Ishikawa (cell line): Measurements from ENCODE around the gene TSPAN9.

Experiments
- CEBPB ChIP-seq: IDR thresholded peaks from 2 replicates; pipeline ENCODE4 v1.6.1; 2012
- CREB1 ChIP-seq: IDR thresholded peaks from 2 replicates; pipeline ENCODE4 v1.6.1; 2012; ENCODE audit warnings: low read depth
- EGR1 ChIP-seq: IDR thresholded peaks from 2 replicates; pipeline ENCODE4 v1.6.1; 2012
- EP300 ChIP-seq: IDR thresholded peaks from 2 replicates; pipeline ENCODE4 v1.6.1; 2012; ENCODE audit warnings: borderline replicate concordance
- FOXM1 ChIP-seq: IDR thresholded peaks from 2 replicates; pipeline ENCODE4 v1.6.1; 2012; ENCODE audit warnings: low read depth, borderline replicate concordance
- NFIC ChIP-seq: IDR thresholded peaks from 2 replicates; pipeline ENCODE4 v1.6.1; 2012
- RAD21 ChIP-seq: IDR thresholded peaks from 2 replicates; pipeline ENCODE4 v1.6.1; 2012; ENCODE audit warnings: low read depth
- TAF1 ChIP-seq: IDR thresholded peaks from 2 replicates; pipeline ENCODE4 v1.6.1; 2012; ENCODE audit warnings: low read depth, mild to moderate bottlenecking
- TCF12 ChIP-seq: IDR thresholded peaks from 2 replicates; pipeline ENCODE4 v1.6.1; 2012; ENCODE audit warnings: low read depth
- TEAD4 ChIP-seq: IDR thresholded peaks from 2 replicates; pipeline ENCODE4 v1.6.1; 2012
- YY1 ChIP-seq: IDR thresholded peaks from 2 replicates; pipeline ENCODE4 v1.6.1; 2012; ENCODE audit warnings: low read depth
- ZBTB7A ChIP-seq: IDR thresholded peaks from 2 replicates; pipeline ENCODE4 v1.6.1; 2012; ENCODE audit warnings: low read depth
- TF ChIP-seq, protein P1 (sequence below): IDR thresholded peaks from 2 replicates; pipeline ENCODE4 v1.6.1; 2012; ENCODE audit warnings: low read depth, mild to moderate bottlenecking
- TF ChIP-seq, protein P2 (sequence below): IDR thresholded peaks from 2 replicates; pipeline ENCODE4 v1.6.1; 2012
- TF ChIP-seq, protein P3 (sequence below): IDR thresholded peaks from 2 replicates; pipeline ENCODE4 v1.6.1; 2012

Gene TSPAN9

DNA sequence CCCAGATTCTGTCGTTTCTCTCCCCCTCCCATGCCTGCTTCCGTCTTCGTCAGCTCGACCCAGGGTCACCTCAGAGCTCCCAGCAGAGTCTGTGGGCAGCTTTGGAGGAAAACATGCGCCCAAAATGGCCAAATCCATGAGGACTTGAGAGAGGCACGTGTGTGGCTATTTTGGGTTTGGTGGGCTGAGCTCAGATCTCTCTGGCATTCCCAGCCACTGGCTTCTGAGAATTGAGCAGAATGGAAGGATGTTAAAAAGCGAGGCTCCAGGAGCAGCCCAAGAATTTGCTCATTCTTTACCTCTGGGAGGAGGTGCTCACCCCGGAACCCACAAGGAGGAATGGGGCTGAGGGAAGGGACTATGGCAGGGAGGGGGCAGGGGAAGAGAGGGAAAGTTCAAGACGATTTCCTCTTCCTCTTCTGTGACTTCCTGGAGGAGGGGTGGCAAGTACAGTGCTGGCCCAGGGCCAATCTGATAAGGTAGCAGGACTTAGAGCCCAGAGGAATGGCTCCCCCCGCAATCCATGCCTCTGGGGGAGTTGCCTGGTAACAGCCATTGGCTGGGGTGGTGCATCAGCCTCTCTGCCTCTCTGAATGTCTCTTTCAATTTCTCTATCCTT lies 20.1 kb downstream of the TSPAN9 start:
- TF ChIP-seq EGR1 = no peak
- no peak for TF ChIP-seq EP300
- no peak for TF ChIP-seq NFIC
- TF ChIP-seq, protein P1, sequence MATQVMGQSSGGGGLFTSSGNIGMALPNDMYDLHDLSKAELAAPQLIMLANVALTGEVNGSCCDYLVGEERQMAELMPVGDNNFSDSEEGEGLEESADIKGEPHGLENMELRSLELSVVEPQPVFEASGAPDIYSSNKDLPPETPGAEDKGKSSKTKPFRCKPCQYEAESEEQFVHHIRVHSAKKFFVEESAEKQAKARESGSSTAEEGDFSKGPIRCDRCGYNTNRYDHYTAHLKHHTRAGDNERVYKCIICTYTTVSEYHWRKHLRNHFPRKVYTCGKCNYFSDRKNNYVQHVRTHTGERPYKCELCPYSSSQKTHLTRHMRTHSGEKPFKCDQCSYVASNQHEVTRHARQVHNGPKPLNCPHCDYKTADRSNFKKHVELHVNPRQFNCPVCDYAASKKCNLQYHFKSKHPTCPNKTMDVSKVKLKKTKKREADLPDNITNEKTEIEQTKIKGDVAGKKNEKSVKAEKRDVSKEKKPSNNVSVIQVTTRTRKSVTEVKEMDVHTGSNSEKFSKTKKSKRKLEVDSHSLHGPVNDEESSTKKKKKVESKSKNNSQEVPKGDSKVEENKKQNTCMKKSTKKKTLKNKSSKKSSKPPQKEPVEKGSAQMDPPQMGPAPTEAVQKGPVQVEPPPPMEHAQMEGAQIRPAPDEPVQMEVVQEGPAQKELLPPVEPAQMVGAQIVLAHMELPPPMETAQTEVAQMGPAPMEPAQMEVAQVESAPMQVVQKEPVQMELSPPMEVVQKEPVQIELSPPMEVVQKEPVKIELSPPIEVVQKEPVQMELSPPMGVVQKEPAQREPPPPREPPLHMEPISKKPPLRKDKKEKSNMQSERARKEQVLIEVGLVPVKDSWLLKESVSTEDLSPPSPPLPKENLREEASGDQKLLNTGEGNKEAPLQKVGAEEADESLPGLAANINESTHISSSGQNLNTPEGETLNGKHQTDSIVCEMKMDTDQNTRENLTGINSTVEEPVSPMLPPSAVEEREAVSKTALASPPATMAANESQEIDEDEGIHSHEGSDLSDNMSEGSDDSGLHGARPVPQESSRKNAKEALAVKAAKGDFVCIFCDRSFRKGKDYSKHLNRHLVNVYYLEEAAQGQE = no peak
- no peak for TF ChIP-seq RAD21
- no peak for TF ChIP-seq TCF12
- TF ChIP-seq CEBPB = no peak
- TF ChIP-seq TAF1 = no peak

DNA sequence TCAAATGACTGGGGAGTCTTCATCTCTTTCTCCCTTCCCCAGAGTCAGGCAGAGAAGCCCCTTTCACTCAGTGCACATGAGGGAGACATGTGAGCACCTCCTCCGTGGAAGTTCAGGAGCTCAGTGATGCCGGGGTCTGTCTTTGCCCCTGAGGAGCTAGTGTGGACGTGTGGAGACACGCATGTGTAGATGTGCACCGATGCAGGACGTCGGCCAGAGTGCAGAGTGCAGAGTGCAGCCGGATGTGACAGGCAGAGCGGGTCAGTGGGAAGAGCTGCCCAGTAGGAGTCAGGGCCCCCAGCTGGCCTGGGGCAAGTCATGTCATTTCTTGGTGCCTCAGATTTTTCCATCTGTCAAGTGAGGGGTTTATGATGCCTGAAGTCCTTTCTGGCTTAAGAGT lies 20.7 kb downstream of the TSPAN9 start:
- TF ChIP-seq RAD21 (no peak), CEBPB (no peak), NFIC (no peak), EGR1 (no peak), ZBTB7A (no peak), FOXM1 (no peak), CREB1 (no peak), TCF12 (no peak), TEAD4 (no peak), EP300 (no peak), YY1 (no peak), TAF1 (no peak)
- TF ChIP-seq, protein P1 = no peak
- TF ChIP-seq, protein P2, sequence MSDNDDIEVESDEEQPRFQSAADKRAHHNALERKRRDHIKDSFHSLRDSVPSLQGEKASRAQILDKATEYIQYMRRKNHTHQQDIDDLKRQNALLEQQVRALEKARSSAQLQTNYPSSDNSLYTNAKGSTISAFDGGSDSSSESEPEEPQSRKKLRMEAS = no peak
- TF ChIP-seq, protein P3, sequence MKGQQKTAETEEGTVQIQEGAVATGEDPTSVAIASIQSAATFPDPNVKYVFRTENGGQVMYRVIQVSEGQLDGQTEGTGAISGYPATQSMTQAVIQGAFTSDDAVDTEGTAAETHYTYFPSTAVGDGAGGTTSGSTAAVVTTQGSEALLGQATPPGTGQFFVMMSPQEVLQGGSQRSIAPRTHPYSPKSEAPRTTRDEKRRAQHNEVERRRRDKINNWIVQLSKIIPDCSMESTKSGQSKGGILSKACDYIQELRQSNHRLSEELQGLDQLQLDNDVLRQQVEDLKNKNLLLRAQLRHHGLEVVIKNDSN = no peak

DNA sequence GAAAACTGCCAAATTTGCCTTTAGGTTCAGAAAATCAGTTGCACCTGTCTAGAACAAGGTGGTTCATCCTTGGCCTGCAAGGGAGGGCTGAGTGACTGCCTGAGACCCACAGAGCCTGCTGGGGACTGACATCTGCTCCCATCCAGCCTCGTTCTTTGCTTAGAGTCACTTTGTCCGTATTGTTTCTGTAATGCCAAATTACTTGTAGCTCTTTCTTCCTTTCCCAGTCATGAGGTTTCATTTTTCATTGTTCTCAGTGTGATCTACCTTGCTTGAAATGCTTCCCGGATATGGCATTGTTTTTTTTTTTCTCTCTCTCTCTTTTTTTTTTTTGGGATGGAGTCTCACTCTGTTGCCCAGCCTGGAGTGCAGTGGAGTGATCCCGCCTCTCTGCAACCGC lies 21.3 kb downstream of the TSPAN9 start:
- TF ChIP-seq, protein P1 = no peak
- TF ChIP-seq EGR1 = no peak
- no peak for TF ChIP-seq CEBPB
- no peak for TF ChIP-seq TCF12
- no peak for TF ChIP-seq EP300
- TF ChIP-seq RAD21 = no peak
- TF ChIP-seq, protein P2 = no peak
- no peak for TF ChIP-seq NFIC
- no peak for TF ChIP-seq CREB1
- TF ChIP-seq TEAD4 = no peak
- TF ChIP-seq YY1 = no peak
- TF ChIP-seq ZBTB7A = no peak
- TF ChIP-seq TAF1 = no peak

DNA sequence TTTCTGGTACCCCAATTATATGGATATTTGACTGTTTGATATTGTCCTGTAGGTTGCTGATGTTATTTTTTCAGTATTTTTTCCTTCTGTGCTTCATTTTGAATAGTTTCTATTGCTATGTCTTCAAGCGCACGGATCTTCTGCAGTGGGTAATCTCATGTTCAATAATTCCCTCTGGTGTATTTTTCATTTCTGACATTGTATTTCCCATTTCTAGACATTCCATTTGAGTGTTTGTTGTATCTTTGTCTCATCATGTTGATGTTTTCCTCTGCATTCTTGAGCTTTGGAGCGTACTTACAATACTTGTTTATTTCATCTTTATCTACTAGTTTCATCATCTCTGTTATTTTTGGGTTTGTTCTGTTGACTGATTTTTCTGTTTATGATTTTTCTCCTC lies 22.0 kb downstream of the TSPAN9 start:
- TF ChIP-seq YY1 = no peak
- TF ChIP-seq TAF1 = no peak
- TF ChIP-seq, protein P1 = no peak
- TF ChIP-seq, protein P2 = no peak
- no peak for TF ChIP-seq TEAD4
- no peak for TF ChIP-seq ZBTB7A
